Fibroblast of skin of scalp (primary cell): ENCODE measurements around the gene PLGRKT.
"Not testable (repeated sequence)": the region's sequence is repeated elsewhere in the genome, so short reads cannot be mapped to it uniquely, and the experiment has no call there.

Experiments used
- DNase-seq: peaks from one replicate; pipeline ENCODE4 v3.0.0-alpha.2; 2013

PLGRKT gene

DNA sequence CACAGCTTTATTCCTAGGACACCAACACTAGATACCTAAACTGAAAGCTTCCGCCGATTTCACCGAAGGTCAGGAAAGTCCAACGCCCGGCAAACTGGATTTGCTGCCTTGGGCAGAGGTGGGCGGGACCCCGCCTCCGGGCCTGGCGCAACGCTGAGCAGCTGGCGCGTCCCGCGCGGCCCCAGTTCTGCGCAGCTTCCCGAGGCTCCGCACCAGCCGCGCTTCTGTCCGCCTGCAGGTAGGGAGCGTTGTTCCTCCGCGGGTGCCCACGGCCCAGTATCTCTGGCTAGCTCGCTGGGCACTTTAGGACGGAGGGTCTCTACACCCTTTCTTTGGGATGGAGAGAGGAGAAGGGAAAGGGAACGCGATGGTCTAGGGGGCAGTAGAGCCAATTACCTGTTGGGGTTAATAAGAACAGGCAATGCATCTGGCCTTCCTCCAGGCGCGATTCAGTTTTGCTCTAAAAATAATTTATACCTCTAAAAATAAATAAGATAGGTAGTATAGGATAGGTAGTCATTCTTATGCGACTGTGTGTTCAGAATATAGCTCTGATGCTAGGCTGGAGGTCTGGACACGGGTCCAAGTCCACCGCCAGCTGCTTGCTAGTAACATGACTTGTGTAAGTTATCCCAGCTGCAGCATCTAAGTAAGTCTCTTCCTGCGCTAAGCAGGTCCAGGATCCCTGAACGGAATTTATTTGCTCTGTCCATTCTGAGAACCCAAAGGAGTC, 12.8 kb upstream of the PLGRKT start, which contains the start of gene CD274:
CD274 (plus strand) TSS at position 184 of the 733 bp plus-strand sequence. CDS start 5,572 bp downstream, outside the sequence.
- peak; percentile 80 for DNase-seq

DNA sequence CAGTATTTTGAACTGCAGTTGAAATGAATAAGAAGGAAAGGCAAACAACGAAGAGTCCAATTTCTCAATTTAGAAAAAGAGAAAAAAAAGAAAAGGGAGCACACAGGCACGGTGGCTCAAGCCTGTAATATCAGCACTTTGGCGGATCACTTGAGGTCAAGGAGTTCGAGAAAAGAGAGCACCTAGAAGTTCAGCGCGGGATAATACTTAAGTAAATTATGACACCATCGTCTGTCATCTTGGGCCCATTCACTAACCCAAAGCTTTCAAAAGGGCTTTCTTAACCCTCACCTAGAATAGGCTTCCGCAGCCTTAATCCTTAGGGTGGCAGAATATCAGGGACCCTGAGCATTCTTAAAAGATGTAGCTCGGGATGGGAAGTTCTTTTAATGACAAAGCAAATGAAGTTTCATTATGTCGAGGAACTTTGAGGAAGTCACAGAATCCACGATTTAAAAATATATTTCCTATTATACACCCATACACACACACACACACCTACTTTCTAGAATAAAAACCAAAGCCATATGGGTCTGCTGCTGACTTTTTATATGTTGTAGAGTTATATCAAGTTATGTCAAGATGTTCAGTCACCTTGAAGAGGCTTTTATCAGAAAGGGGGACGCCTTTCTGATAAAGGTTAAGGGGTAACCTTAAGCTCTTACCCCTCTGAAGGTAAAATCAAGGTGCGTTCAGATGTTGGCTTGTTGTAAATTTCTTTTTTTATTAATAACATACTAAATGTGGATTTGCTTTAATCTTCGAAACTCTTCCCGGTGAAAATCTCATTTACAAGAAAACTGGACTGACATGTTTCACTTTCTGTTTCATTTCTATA, 12.0 kb upstream of the PLGRKT start:
- DNase-seq, result no peak

DNA sequence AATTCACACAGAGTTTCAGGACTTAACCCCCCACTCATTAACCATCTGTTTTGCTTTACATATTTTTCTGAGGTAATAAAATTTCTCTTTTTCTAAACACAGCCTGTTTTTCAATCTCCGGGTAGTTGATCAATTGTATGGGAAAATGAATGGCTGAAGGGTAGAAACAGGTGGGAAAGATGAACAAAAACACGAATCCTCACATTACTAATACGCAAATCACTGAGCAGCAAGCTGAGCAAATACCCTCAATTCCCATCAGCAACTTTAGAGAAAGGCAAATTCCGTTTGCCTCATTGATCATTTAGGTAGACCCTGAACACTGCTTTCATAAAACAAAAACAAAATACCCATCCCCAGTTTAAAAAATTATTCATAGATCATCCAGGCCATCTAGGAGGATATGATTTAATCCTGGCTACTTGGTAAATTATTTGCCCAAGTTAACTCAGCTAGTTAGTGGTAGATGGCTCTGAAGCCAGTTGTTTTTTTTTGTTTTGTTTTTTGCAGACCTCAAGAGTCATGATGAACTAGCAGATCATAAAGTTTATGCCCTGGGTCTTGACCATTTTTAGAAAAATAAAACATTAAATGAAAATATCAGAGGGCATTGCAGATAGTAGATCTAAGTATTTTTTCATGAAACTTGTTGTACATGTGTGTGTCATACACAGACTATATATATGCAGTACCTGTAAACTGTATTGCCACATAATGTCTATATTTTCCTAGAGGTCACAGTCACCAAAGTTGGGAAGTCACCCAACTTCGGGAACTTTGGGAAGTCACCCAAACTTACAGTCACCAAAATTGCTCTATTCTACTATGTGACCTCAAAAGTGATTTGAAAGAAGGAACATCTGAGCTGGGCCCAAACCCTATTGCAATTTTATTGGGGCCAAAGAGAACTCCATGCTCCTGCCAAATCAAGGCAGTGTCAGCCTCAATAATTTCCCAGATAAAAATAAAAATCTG, 11.0 kb upstream of the PLGRKT start:
- DNase-seq, result no peak

- no peak for DNase-seq
These were observed 10.3 kb upstream of the PLGRKT start for GRCh38 chr9:5448016-5448415.

- no peak for DNase-seq
These were observed 9.6 kb upstream of the PLGRKT start for GRCh38 chr9:5447337-5447736.

GRCh38 chr9:5446451-5447236, 8.9 kb upstream of the PLGRKT start:
- no peak for DNase-seq

GRCh38 chr9:5445886-5446285, 8.2 kb upstream of the PLGRKT start:
- DNase-seq, result no peak

DNA sequence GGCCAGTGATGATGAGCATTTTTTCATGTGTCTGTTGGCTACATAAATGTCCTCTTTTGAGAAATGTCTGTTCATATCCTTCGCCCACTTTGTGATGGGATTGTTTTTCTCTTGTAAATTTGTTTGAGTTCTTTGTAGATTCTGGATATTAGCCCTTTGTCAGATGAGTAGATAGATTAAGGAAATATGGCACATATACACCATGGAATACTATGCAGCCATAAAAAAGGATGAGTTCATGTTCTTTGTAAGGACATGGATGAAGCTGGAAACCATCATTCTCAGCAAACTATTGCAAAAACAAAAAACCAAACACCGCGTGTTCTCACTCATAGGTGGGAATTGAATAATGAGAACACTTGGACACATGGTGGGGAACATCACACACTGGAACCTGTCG, 7.4 kb upstream of the PLGRKT start:
- not testable (repeated sequence) for DNase-seq

GRCh38 chr9:5443850-5444249, 6.1 kb upstream of the PLGRKT start:
- no peak for DNase-seq

- peak; percentile 64 for DNase-seq
These were observed 4.8 kb upstream of the PLGRKT start for GRCh38 chr9:5442400-5443011.

DNA sequence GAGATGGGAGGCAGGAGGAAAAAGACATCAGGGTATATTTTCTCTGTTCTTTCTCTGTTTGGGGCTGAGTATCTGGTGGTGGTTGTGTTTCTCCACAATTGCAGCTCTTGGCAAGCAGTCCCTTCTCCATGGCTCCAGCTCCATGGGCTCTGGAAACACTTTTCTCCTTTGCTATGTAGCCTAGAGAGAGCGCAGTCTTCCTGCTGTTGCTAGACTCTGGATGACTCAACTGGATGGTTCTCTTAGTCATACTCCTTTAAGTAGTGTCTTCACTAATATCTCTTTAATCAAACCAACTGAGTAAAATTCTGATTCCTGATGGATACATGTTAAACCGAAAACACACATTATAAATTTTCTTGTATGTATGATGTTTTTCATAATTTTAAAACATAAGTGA, 3.3 kb upstream of the PLGRKT start:
- DNase-seq, result peak; percentile 66

DNA sequence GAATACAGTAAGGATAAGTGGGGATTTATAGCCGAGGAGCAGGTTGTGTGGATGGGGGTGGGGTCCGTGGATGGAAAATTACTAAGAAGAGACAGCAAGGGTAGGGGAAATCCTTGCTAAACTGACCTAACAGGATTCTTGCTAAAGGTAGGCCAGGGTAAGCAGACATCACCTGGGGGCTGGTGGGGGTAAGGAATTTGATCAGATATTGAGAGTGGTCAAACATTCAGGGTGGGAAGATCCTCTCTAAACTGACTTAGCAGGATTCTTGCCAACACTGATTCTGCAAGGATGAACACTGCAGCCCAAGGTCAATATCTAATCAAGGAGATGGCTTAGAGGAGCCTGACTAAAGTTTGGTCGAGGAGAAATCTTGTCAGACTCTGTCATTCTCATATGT, 2.7 kb upstream of the PLGRKT start:
- no peak for DNase-seq

GRCh38 chr9:5438301-5439162, 807 bp upstream of the PLGRKT start:
- DNase-seq, result peak; percentile 61

DNA sequence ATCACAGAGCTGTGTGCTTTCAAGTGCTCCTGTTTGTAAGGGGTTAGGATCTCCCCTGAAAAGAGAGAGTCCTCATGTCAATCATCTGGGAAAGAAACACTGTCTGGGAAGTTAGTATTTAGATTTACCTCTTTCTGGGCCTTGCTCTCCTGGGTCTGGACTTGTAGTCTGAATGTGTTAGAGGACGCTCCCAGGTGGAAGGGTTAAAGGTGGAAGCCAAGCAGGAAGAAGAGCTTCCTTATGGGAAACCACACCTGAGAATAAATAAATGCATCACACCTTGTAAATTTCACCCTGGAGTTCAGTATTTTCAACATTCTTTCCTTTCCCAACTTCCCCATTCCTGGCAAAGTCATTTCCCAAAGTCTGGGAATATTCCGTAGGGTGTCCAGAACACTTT, 1.3 kb downstream of the PLGRKT start:
- no peak for DNase-seq

- DNase-seq, result no peak
These were observed 1.8 kb downstream of the PLGRKT start for GRCh38 chr9:5435912-5436311.

DNA sequence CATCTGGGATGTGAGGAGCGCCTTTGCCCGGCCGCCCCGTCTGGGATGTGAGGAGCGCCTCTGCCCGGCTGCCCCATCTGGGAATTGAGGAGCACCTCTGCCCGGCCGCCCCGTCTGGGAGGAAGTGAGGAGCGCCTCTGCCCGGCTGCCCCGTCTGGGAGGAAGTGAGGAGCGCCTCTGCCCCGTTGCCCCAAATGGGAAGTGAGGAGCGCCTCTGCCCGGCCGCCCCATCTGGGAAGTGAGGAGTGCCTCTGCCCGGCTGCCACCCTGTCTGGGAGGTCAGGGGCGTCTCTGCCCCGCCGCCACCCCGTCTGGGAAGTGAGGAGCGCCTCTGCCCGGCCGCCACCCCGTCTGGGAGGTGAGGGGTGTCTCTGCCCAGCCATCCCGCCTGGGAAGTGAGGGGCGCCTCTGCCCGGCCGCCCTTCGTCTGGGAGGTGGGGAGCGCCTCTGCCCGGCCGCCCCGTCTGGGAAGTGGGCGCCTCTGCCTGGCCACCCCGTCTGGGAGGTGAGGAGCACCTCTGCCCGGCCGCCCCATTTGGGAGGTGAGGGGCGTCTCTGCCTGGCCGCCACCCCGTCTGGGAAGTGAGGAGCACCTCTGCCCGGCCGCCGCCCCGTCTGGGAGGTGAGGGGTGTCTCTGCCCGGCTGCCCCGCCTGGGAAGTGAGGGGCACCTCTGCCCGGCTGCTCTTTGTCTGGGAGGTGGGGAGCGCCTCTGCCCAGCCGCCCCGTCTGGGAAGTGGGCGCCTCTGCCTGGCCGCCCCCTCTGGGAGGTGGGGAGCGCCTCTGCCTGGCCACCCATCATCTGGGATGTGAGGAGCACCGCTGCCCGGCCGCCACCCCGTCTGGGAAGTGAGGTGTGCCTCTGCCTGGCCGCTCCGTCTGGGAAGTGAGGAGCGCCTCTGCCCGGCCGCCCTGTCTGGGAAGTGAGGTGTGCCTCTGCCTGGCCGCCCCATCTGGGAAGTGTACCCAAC, 3.6 kb downstream of the PLGRKT start:
- not testable (repeated sequence) for DNase-seq

DNA sequence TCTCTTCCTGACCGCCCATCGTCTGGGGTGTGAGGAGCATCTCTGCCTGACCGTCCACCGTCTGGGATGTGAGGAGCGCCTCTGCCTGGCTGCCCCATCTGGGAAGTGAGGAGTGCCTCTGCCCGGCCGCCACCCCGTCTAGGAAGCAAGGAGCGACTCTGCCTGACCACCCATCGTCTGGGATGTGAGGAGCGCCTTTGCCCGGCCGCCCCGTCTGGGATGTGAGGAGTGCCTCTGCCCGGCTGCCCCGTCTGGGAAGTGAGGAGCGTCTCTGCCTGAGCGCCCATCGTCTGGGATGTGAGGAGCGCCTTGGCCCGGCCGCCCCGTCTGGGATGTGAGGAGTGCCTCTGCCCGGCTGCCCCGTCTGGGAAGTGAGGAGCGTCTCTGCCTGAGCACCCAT, 4.4 kb downstream of the PLGRKT start:
- not testable (repeated sequence) for DNase-seq

- DNase-seq, result not testable (repeated sequence)
These were observed 4.8 kb downstream of the PLGRKT start for GRCh38 chr9:5432890-5433289.

- DNase-seq, result no peak
These were observed 6.8 kb downstream of the PLGRKT start for GRCh38 chr9:5430912-5431311.
